GM23338 (cell line): ENCODE measurements around the gene TNFAIP3. TPM values are rescaled to one million over a fixed set of nuclear protein-coding genes. Genes with fewer than 3 reads are reported as not detected.

Experiments used
- ATAC-seq: fragments of 200-7000 bp; cut with Tn5 transposase; 3 replicates; pipeline ENCODE4 v1.9.1; 2020
- DNase-seq: peaks from one replicate; pipeline ENCODE4 v3.0.0-alpha.2; 2015; ENCODE audit warnings: low spot score
- H2AFZ ChIP-seq: fragments of 200-600 bp; sonication (generic); 2 replicates; pipeline ENCODE4 v1.8.0; 2016; ENCODE audit warnings: antibody characterized with exemption, mild to moderate bottlenecking, moderate library complexity
- H3F3A ChIP-seq: fragments of 200-600 bp; sonication (generic); replicated peaks from 2 replicates; pipeline ENCODE4 v1.8.0; 2017; ENCODE audit warnings: antibody characterized with exemption, mixed run types, low read depth
- H3K27ac ChIP-seq: fragments of 200-600 bp; sonication (generic); 2 replicates; pipeline ENCODE4 v1.6.1; 2016; ENCODE audit warnings: low read depth
- H3K27me3 ChIP-seq: fragments of 200-600 bp; sonication (generic); 2 replicates; pipeline ENCODE4 v1.8.0; 2016; ENCODE audit warnings: mild to moderate bottlenecking, mixed run types, moderate library complexity; ENCODE audit not compliant: insufficient read depth
- H3K36me3 ChIP-seq: fragments of 200-600 bp; sonication (generic); 2 replicates; pipeline ENCODE4 v1.8.0; 2016; ENCODE audit warnings: mild to moderate bottlenecking; ENCODE audit not compliant: insufficient read depth
- H3K4me1 ChIP-seq: fragments of 200-600 bp; sonication (generic); 2 replicates; pipeline ENCODE4 v1.8.0; 2016; ENCODE audit warnings: mild to moderate bottlenecking, moderate library complexity; ENCODE audit not compliant: insufficient read depth
- H3K4me2 ChIP-seq: fragments of 200-600 bp; sonication (generic); 2 replicates; pipeline ENCODE4 v1.7.1; 2017; ENCODE audit warnings: mixed run types
- H3K4me3 ChIP-seq: fragments of 200-600 bp; sonication (generic); 2 replicates; pipeline ENCODE4 v1.6.1; 2016; ENCODE audit warnings: mixed run types
- H3K79me2 ChIP-seq: fragments of 200-600 bp; sonication (generic); replicated peaks from 2 replicates; pipeline ENCODE4 v1.8.0; 2017; ENCODE audit warnings: mild to moderate bottlenecking; ENCODE audit not compliant: insufficient read depth
- H3K9me2 ChIP-seq: fragments of 200-600 bp; sonication (generic); 2 replicates; pipeline ENCODE4 v1.8.0; 2017; ENCODE audit not compliant: insufficient read depth
- H4K20me1 ChIP-seq: fragments of 200-600 bp; sonication (generic); replicated peaks from 2 replicates; pipeline ENCODE4 v1.8.0; 2017; ENCODE audit warnings: mild to moderate bottlenecking; ENCODE audit not compliant: insufficient read depth
- H3K27ac Mint-ChIP-seq: 2 replicates; pipeline ENCODE4 v1.8.0; 2020; ENCODE audit warnings: inconsistent platforms, mild to moderate bottlenecking, moderate library complexity, mixed read lengths
- H3K27me3 Mint-ChIP-seq: 3 replicates; pipeline ENCODE4 v1.8.0; 2022; ENCODE audit warnings: low read depth, mild to moderate bottlenecking, moderate library complexity, mixed read lengths, inconsistent platforms; ENCODE audit not compliant: insufficient read depth, poor library complexity
- H3K36me3 Mint-ChIP-seq: 3 replicates; pipeline ENCODE4 v1.8.0; 2021; ENCODE audit warnings: low read depth, mild to moderate bottlenecking, inconsistent platforms, moderate library complexity, mixed read lengths
- H3K4me1 Mint-ChIP-seq: 3 replicates; pipeline ENCODE4 v1.8.0; 2020; ENCODE audit warnings: mild to moderate bottlenecking, inconsistent platforms, mixed read lengths
- H3K4me3 Mint-ChIP-seq: 3 replicates; pipeline ENCODE4 v1.8.0; 2021; ENCODE audit warnings: moderate library complexity, mild to moderate bottlenecking, inconsistent platforms, mixed read lengths
- H3K9me3 Mint-ChIP-seq: 3 replicates; pipeline ENCODE4 v1.8.0; 2020; ENCODE audit warnings: moderate library complexity, mild to moderate bottlenecking, inconsistent platforms, mixed read lengths
- CREB1 ChIP-seq: fragments of 250-450 bp; sonication (Bioruptor Pico); IDR thresholded peaks from 2 replicates; pipeline ENCODE4 v1.5.0; 2020; ENCODE audit warnings: low read depth, mild to moderate bottlenecking, moderate library complexity
- CTCF ChIP-seq, 2 experiments: fragments of 200-600 bp in 1 of 2; sonication (generic) in 1 of 2; conservative IDR thresholded peaks; 2 replicates each; pipeline versions ENCODE4 v1.5.1 to v1.6.1; 2016 to 2017; ENCODE audit warnings: antibody characterized with exemption in 2 of 2, low read depth in 2 of 2, mild to moderate bottlenecking in 2 of 2, moderate library complexity in 1 of 2
- ETS1 ChIP-seq: IDR thresholded peaks from 2 replicates; pipeline ENCODE4 v1.6.1; 2016; ENCODE audit warnings: antibody characterized with exemption
- EZH2 ChIP-seq: fragments of 200-600 bp; sonication (generic); IDR thresholded peaks from one replicate; pipeline ENCODE4 v1.8.0; 2017; ENCODE audit warnings: antibody characterized with exemption, mild to moderate bottlenecking, low read depth; ENCODE audit not compliant: unreplicated experiment
- EZH2phosphoT487 ChIP-seq: fragments of 200-600 bp; sonication (generic); IDR thresholded peaks from one replicate; pipeline ENCODE4 v1.8.1; 2018; ENCODE audit warnings: antibody characterized with exemption; ENCODE audit not compliant: unreplicated experiment
- JUNB ChIP-seq: IDR thresholded peaks from one replicate; pipeline ENCODE4 v1.6.1; 2016; ENCODE audit warnings: antibody characterized with exemption; ENCODE audit not compliant: unreplicated experiment
- NANOG ChIP-seq: IDR thresholded peaks from 2 replicates; pipeline ENCODE4 v1.6.1; 2016; ENCODE audit warnings: antibody characterized with exemption, borderline replicate concordance
- POLR2AphosphoS5 ChIP-seq: IDR thresholded peaks from 2 replicates; pipeline ENCODE4 v1.6.1; 2016; ENCODE audit warnings: antibody characterized with exemption, low read depth
- REST ChIP-seq: IDR thresholded peaks from one replicate; pipeline ENCODE4 v1.6.1; 2018; ENCODE audit warnings: antibody characterized with exemption; ENCODE audit not compliant: unreplicated experiment
- STAT1 ChIP-seq: IDR thresholded peaks from one replicate; pipeline ENCODE4 v1.6.1; 2016; ENCODE audit warnings: antibody characterized with exemption; ENCODE audit not compliant: unreplicated experiment
- ZNF114 ChIP-seq: fragments of 250-450 bp; sonication (Bioruptor Pico); IDR thresholded peaks from 2 replicates; pipeline ENCODE4 v1.5.0; 2020; ENCODE audit warnings: mild to moderate bottlenecking, moderate library complexity
- ZNF331 ChIP-seq: fragments of 250-450 bp; sonication (Bioruptor Pico); IDR thresholded peaks from 2 replicates; pipeline ENCODE4 v1.5.0; 2020; ENCODE audit warnings: low read depth, mild to moderate bottlenecking, moderate library complexity
- ZNF462 ChIP-seq: fragments of 250-450 bp; sonication (Bioruptor Pico); IDR thresholded peaks from 2 replicates; pipeline ENCODE4 v1.5.0; 2020; ENCODE audit warnings: mild to moderate bottlenecking, moderate library complexity
- polyA plus RNA-seq: library from polyadenylated mRNA; unstranded; fragments of >200 nt; fragmentation: Nextera tagmentation; extraction: Ambion mirVana; gene quantifications from 2 replicates; pipeline ENCODE4 v1.2.1, GENCODE V29; 2016
- total RNA-seq: library from RNA; depleted of rRNA; stranded (reverse); fragments of >200 nt; shearing (Covaris generic); gene quantifications from 2 replicates; pipeline ENCODE4 v1.2.3, GENCODE V29; 2014

TNFAIP3 gene
- total and polyA plus RNA-seq, 2 experiments from 2014 or later: 2.1 to 2.3 TPM

- H3K36me3 ChIP-seq: 0 out of 2 replicates have a peak, but pooled peaks cover 4% of the 10 kb centered on the region
- peaks cover 21% of the 10 kb centered on the region for H3K4me1 ChIP-seq
- DNase-seq (no peak), ATAC-seq (no peak)
- Mint-ChIP-seq H3K4me1 (peaks cover 19% of the 10 kb centered on the region), H3K4me3 (no peak overlapping the region), H3K9me3 (no peaks in the 10 kb centered on the region), H3K36me3 (0 out of 3 replicates have a peak, but pooled peaks cover 3% of the 10 kb centered on the region), H3K27ac (no peak overlapping the region), H3K27me3 (peaks cover 14% of the 10 kb centered on the region)
- H3K27me3 ChIP-seq: no peaks in the 10 kb centered on the region
- no peak overlapping the region for H3K4me2 ChIP-seq
- no peaks in the 10 kb centered on the region for H4K20me1 ChIP-seq
- TF ChIP-seq CREB1: no peak
- TF ChIP-seq POLR2AphosphoS5: no peak
- no peak for TF ChIP-seq ETS1
- no peak for TF ChIP-seq ZNF114 (CRISPR knock-in tag)
- no peak for TF ChIP-seq STAT1
- TF ChIP-seq JUNB: no peak
- no peak for TF ChIP-seq EZH2phosphoT487
- no peak for TF ChIP-seq ZNF331 (CRISPR knock-in tag)
- TF ChIP-seq ZNF462 (CRISPR knock-in tag): no peak
- TF ChIP-seq CTCF (conservative IDR thresholded peaks at IDR 0.05; ENCODE audit: low read depth in 2 of 2): no peak
- TF ChIP-seq NANOG: no peak
- TF ChIP-seq EZH2: no peak
- no peak for TF ChIP-seq REST
- no peak overlapping the region for H3K4me3 ChIP-seq
- H2AFZ ChIP-seq: no peak overlapping the region
- no peaks in the 10 kb centered on the region for H3K9me2 ChIP-seq
- H3K27ac ChIP-seq: no peak overlapping the region
- H3K79me2 ChIP-seq: no peaks in the 10 kb centered on the region
- H3F3A ChIP-seq: no peaks in the 10 kb centered on the region
These were observed 8.0 kb downstream of the TNFAIP3 start for GRCh38 chr6:137875058-137875520.
